Uterus (tissue), 4 donors: ENCODE data around the gene KDM1B. TPM values are rescaled to one million over a fixed set of nuclear protein-coding genes. Genes with fewer than 3 reads are reported as not detected.

ENCODE experiments used
- DNase-seq, 2 donors: peaks; one replicate each; pipeline ENCODE4 v3.0.0-alpha.2; 2019 to 2020
- H3K27ac ChIP-seq, 2 donors: fragments of 200-600 bp; sonication (generic); 1 replicate in 1 of 2; 2 replicates in 1 of 2; pipeline ENCODE4 v1.5.1; 2016 to 2018
- H3K27me3 ChIP-seq, 2 donors: fragments of 200-600 bp; sonication (generic); one replicate each; pipeline ENCODE4 v1.5.1; 2018 to 2019; ENCODE audit warnings: control low read depth in 1 of 2
- H3K36me3 ChIP-seq, 2 donors: fragments of 200-600 bp; sonication (generic); one replicate each; pipeline ENCODE4 v1.5.1; 2019; ENCODE audit warnings: control low read depth in 1 of 2
- H3K4me1 ChIP-seq, 2 donors: fragments of 200-600 bp; sonication (generic); one replicate each; pipeline ENCODE4 v1.5.1; 2018 to 2019; ENCODE audit warnings: control low read depth in 1 of 2
- H3K4me3 ChIP-seq, 2 donors: fragments of 200-600 bp; sonication (generic); 1 replicate in 1 of 2; 2 replicates in 1 of 2; pipeline ENCODE4 v1.5.1; 2018 to 2019; ENCODE audit warnings: mild to moderate bottlenecking in 1 of 2
- H3K9me3 ChIP-seq, 2 donors: fragments of 200-600 bp; sonication (generic); one replicate each; pipeline ENCODE4 v1.5.1; 2019; ENCODE audit warnings: control low read depth in 1 of 2
- CTCF ChIP-seq, 4 experiments: fragments of 200-600 bp in 2 of 4; fragments of 450-650 bp in 2 of 4; sonication (generic) in 2 of 4; IDR thresholded peaks; one replicate each; pipeline ENCODE4 v1.5.1; 2016 to 2019; ENCODE audit warnings: antibody characterized with exemption in 4 of 4, mild to moderate bottlenecking in 2 of 4, moderate library complexity in 1 of 4
- POLR2A ChIP-seq, 2 donors: fragments of 450-650 bp; IDR thresholded peaks; one replicate each; pipeline ENCODE4 v1.6.1; 2016; ENCODE audit warnings: antibody characterized with exemption in 2 of 2, mild to moderate bottlenecking in 1 of 2, moderate library complexity in 1 of 2
- intact Hi-C: fragments of 100-400 bp; cut with DNase I; formaldehyde crosslinking; loops from one replicate; pipeline ENCODE4 v1.15.1; 2023; ENCODE audit warnings: low total_unique reads
- total RNA-seq, 4 donors: library from RNA; depleted of rRNA in 3 of 4; stranded (reverse); fragments of >200 nt in 3 of 4; gene quantifications; one replicate each; pipeline versions ENCODE4 v1.1.0 to v1.2.4, GENCODE V29; 2014 to 2023
- donor health status: DM: yes; HTN: yes; CAD: no.

Gene KDM1B
- total RNA-seq, result 10 to 100 TPM; 10.6 to 24.7 (median 14.0) TPM

GRCh38 chr6:18155150-18155863 is at the start of gene KDM1B:
TSS of gene KDM1B (plus strand) at chr6:18155422. CDS start at chr6:18159896, 4,474 bp downstream.
- no peak for TF ChIP-seq CTCF (IDR thresholded peaks at IDR 0.05)
- TF ChIP-seq POLR2A (IDR thresholded peaks at IDR 0.05), result peak; percentile 80 to 85
- Histone ChIP-seq H3K9me3 (no peaks in the 10 kb centered on the region), H3K4me1 (no peaks in the 10 kb centered on the region), H3K4me3 (peak within 1 kb of the TSS; percentile 88 to 98), H3K27me3 (no peaks in the 10 kb centered on the region), H3K27ac (peak within 1 kb of the TSS; percentile 86 to 94), H3K36me3 (no peaks in the 10 kb centered on the region)
- intact Hi-C loops, result no loop called here
- DNase-seq, result peak; percentile 98 to 99

- TF ChIP-seq POLR2A (IDR thresholded peaks at IDR 0.05), result no peak
- no peak for TF ChIP-seq CTCF (IDR thresholded peaks at IDR 0.05)
- H3K4me3 ChIP-seq, result no peak overlapping the region
- intact Hi-C loops, result no loop called here
- H3K27me3 ChIP-seq, result no peaks in the 10 kb centered on the region
- no peak for DNase-seq
- H3K9me3 ChIP-seq, result no peaks in the 10 kb centered on the region
- H3K4me1 ChIP-seq, result no peaks in the 10 kb centered on the region
- no peak overlapping the region for H3K27ac ChIP-seq
- no peaks in the 10 kb centered on the region for H3K36me3 ChIP-seq
Observed at GRCh38 chr6:18107061-18107460, 48.2 kb upstream of the KDM1B start.

- H3K4me3 ChIP-seq, result no peak overlapping the region
- no peaks in the 10 kb centered on the region for H3K27me3 ChIP-seq
- intact Hi-C loops, result no loop called here
- H3K27ac ChIP-seq, result no peak overlapping the region
- TF ChIP-seq POLR2A (IDR thresholded peaks at IDR 0.05) (no peak), CTCF (IDR thresholded peaks at IDR 0.05) (no peak)
- no peaks in the 10 kb centered on the region for H3K36me3 ChIP-seq
- H3K9me3 ChIP-seq, result no peaks in the 10 kb centered on the region
- DNase-seq, result no peak
- no peaks in the 10 kb centered on the region for H3K4me1 ChIP-seq
Observed at GRCh38 chr6:18110162-18110561, 45.1 kb upstream of the KDM1B start.

- Histone ChIP-seq H3K27ac (no peak overlapping the region), H3K9me3 (no peaks in the 10 kb centered on the region), H3K27me3 (no peaks in the 10 kb centered on the region), H3K4me1 (no peaks in the 10 kb centered on the region), H3K36me3 (no peaks in the 10 kb centered on the region), H3K4me3 (no peak overlapping the region)
- TF ChIP-seq CTCF (IDR thresholded peaks at IDR 0.05), result no peak
- intact Hi-C loops, result no loop called here
- DNase-seq, result no peak
Observed at GRCh38 chr6:18115356-18115755, 39.9 kb upstream of the KDM1B start.

- Histone ChIP-seq H3K27ac (no peak overlapping the region), H3K36me3 (no peaks in the 10 kb centered on the region), H3K9me3 (no peaks in the 10 kb centered on the region), H3K4me1 (no peaks in the 10 kb centered on the region), H3K27me3 (no peaks in the 10 kb centered on the region), H3K4me3 (no peak overlapping the region)
- DNase-seq, result no peak
- intact Hi-C loops, result no loop called here
- TF ChIP-seq POLR2A (IDR thresholded peaks at IDR 0.05) (no peak), CTCF (IDR thresholded peaks at IDR 0.05) (no peak)
Observed at GRCh38 chr6:18117136-18117535, 38.1 kb upstream of the KDM1B start.
